Suppressor macrophage (primary cell): ENCODE measurements around the gene HTR3D.
A peak's percentile ranks its signal among the peaks of the same experiment; 100 is the strongest.
"Not testable (repeated sequence)": the region's sequence is repeated elsewhere in the genome, so short reads cannot be mapped to it uniquely, and the experiment has no call there.

ENCODE experiments used
- DNase-seq, 4 experiments: peaks; one replicate each; pipeline ENCODE4 v3.0.0-alpha.2; 2020 to 2022

The HTR3D gene

GRCh38 chr3:184016811-184017671, 14.5 kb upstream of the HTR3D start:
- DNase-seq = peak; percentile 72 to 93 (median 84)

GRCh38 chr3:184017672-184018423, 13.7 kb upstream of the HTR3D start, which contains the start of gene ABCC5:
Gene ABCC5, minus strand, starts transcription at chr3:184017884. Its CDS starts 3,492 bp downstream, at chr3:184014392.
- peak; percentile 91 to 97 (median 95) for DNase-seq

DNA sequence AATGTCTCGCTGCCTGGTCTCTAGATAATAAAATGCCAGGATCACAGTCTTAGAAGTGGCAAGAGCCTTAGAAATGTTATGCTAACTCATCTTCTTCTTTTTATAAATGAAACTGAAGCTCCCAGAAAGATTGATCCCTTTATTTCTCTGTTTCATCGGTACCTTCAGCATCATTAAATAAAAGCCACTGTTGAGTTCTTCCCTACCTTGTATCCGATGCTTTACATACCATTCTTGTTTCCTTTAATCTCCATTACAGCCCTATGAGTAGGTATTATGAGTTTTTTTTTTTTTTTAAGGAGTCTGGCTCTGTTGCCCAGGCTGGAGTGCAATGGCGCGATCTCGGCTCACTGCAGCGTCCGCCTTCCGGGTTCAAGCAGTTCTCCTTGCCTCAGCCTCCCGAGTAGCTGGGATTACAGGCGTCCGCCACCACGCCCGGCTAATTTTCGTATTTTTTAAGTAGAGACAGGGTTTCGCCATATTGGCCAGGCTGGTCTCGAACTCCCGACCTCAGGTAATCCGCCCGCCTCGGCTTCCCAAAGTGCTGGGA, 13.0 kb upstream of the HTR3D start:
- DNase-seq = no peak

GRCh38 chr3:184022323-184022722, 9.2 kb upstream of the HTR3D start:
- peak; percentile 15 to 83 (median 50) for DNase-seq

DNA sequence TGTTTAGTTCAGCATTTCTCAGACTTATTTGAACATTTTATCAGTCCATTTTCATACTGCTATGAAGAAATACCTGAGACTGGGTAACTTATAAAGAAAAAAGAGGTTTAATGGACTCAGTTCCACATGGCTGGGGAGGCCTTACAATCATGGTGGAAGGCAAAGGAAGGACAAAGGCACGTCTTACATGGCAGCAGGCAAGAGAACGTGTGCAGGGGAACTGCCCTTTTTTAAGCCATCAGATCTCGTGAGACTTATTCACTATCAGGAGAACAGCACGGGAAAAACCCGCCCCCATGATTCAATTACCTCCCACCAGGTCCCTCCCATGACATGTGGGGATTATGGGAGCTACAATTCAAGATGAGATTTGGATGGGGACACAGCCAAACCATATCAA, 6.3 kb upstream of the HTR3D start:
- not testable (repeated sequence) for DNase-seq

DNA sequence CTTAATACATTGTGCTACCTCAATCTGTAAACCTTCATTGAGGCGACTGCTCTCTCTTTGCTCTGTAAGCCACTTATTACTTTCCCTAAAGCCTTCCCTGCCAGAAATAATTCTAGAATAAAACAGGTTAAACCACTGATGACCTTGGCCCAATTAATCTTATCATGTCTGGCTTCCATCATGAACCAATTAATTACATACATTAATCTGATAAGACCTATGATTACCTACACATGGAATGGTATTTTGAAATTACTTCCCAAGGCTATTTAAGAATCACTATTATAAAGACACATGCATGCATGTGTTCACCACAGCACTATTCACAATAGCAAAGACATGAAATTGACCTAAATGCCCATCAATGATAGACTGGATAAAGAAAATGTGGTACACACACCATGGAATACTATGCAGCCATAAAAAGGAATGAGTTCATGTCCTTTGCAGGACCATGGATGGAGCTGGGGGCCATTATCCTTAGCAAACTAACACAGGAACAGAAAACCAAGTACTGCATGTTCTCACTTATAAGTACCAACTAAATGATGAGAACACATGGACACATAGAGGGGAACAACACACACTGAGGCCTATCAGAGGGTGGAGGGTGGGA, 3.2 kb upstream of the HTR3D start:
- not testable (repeated sequence) for DNase-seq

DNA sequence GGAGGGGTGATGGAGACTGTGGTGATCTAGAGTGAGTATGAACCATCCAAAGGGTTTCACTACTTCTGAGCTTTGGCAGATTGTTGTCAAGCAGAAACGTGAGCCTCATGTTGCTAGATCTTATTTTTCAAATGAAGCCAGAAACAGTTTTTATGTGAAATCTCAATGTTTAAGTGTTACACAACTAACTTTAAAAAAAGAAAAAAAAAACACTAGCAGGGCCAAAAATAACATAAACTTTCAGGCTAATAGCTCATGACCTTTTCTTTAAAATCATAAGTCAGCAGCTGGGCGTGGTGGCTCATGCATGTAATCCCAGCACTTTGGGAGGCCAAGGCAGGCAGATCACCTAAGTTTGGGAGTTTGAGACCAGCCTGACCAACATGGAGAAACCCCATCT, 2.1 kb upstream of the HTR3D start:
- no peak for DNase-seq

GRCh38 chr3:184030536-184030935, 1.0 kb upstream of the HTR3D start:
- peak; percentile 5 to 57 (median 30) for DNase-seq

GRCh38 chr3:184037816-184038215, 6.3 kb downstream of the HTR3D start:
- DNase-seq = no peak

GRCh38 chr3:184038307-184038706, 6.8 kb downstream of the HTR3D start:
- not testable (repeated sequence) for DNase-seq

DNA sequence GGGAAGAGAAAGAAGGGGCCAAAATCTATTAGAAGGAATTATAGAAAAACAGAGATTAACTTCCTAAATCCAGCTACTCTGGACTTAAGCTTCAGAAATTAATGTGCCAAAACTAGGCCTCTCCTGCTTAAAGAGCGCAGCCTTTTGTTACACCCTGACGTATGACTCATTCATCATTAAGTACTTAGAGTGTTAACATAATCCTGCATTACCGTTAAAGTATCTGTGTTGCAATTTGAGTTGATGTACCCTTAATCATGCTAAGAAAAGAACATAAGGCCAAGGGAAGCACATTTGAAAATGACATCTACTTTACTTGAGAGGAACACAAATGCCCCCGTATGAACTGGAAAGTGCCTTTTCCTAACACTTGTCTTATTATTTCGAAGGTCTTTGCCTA, 7.9 kb downstream of the HTR3D start:
- peak in 1 of 4 experiments; percentile 14 for DNase-seq

GRCh38 chr3:184040010-184040409, 8.5 kb downstream of the HTR3D start:
- peak in 3 of 4 experiments; percentile 30 to 39 (median 30) for DNase-seq

GRCh38 chr3:184042617-184043016, 11.1 kb downstream of the HTR3D start:
- DNase-seq = no peak

GRCh38 chr3:184045995-184046394, 14.5 kb downstream of the HTR3D start:
- no peak for DNase-seq

DNA sequence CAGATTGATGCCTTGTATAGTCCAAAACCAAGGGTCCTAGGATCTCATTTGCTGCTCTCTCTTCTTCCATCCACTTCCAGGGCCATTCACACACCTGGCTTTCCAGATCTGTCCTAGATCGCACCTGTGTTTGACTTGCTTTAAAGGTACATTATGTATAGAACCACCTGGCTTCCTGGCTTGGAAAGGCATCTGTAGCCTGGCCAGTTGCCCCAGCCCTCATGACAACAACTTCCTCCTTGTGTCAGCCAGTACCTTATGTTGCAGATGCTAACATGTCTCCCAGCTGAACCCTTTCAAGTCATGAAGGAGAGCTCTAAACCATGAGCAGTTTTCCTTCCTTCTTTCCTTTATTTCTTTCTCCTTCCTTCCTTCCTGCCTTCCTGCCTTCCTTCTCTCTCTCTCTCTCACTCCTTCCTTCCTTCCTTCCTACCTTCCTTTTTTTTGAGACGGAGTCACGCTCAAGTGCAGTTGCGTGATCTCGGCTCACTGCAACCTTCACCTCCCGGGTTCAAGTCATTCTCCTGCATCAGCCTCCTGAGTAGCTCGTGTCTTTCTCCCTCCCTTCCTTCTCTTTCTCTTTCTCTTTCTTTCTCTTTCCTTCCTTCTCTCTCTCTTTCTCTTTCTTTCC, 18.8 kb downstream of the HTR3D start:
- DNase-seq = peak in 1 of 4 experiments; percentile 8

GRCh38 chr3:184052767-184053166, 21.2 kb downstream of the HTR3D start, which contains the start of gene HTR3C:
Gene HTR3C, plus strand, starts transcription at chr3:184053047. Its CDS starts 34 bp downstream, at chr3:184053081.
- no peak for DNase-seq

- DNase-seq = no peak
These were observed 26.5 kb downstream of the HTR3D start for GRCh38 chr3:184058029-184058428.

DNA sequence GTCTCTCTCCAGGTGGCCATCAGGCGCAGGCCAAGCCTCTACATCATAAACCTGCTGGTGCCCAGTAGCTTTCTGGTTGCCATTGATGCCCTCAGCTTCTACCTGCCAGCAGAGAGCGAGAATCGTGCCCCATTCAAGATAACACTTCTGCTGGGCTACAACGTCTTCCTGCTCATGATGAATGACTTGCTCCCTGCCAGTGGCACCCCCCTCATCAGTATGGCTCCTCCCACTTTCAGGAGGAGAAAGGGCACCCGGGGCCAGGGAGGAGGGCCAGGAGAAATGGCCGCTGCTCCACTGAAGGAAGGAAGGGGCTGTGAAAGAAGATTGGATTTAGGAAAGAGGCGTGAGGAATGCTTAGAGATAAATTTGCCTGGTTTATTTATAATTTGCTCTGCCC, 27.9 kb downstream of the HTR3D start:
- no peak for DNase-seq

DNA sequence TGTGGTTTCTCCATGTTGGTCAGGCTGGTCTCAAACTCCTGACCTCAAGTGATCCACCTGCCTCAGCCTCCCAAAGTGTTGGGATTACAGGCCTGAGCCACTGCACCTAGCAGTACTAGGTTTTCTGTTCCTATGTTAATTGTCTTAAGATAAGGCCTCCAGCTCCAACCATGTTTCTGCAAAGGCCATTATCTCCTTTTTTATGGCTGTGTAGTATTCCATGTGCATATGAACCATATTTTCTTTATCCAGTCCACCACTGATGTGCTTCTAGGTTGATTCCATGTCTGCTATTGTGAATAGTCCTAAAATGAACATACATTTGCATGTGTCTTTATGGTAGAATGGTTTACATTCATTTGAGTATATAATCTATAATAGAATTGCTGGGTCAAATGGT, 31.1 kb downstream of the HTR3D start:
- no peak for DNase-seq

DNA sequence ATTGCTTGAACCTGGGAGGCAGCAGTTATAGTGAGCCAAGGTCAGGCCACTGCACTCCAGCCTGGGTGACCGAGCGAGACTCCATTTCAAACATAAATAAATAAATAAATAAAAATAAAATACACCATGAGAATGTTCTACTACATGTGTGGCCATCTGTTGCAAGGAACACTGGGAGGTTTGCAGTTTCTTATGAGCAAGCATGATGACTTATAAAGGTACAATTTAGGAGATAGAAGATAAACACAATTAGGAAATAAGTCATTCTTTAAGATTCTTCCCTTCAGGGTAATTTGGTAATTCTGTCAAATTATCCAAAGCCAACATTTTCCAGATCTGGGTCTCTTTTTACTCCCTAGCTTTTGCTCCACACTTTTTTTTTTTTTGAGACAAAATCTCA, 34.7 kb downstream of the HTR3D start:
- DNase-seq = no peak

DNA sequence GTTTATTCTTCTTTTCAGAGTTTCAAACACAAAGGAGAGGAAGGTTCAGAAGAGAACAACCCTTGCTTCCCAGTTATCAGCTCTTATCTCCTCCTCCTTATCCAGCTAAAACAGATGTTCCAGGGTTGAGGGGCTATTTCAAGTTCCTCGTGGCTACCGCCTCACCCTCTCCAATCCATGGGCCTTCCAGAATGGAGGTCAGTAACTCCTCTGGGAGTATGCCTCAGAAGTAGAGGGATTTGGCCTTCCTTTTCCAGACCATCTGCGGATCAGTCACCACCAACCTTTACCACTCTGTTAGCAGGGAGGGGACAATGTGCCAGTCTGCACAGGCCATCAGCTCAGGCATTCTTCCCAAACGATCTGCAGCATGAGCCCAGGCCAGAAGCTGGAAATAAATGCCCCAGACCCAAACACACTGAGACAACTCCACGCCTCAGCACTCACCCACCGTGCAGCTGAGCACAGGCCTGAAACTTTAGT, 36.1 kb downstream of the HTR3D start:
- DNase-seq = no peak

- no peak for DNase-seq
These were observed 36.8 kb downstream of the HTR3D start for GRCh38 chr3:184068344-184068743.
